ENCODE results near the gene ANKRD34A. TPM values are rescaled to one million over a fixed set of nuclear protein-coding genes. Genes with fewer than 3 reads are reported as not detected.

Gene ANKRD34A
- polyA plus RNA-seq, 4 donors, result 0.31 to 1.1 (median 0.51) TPM

DNA sequence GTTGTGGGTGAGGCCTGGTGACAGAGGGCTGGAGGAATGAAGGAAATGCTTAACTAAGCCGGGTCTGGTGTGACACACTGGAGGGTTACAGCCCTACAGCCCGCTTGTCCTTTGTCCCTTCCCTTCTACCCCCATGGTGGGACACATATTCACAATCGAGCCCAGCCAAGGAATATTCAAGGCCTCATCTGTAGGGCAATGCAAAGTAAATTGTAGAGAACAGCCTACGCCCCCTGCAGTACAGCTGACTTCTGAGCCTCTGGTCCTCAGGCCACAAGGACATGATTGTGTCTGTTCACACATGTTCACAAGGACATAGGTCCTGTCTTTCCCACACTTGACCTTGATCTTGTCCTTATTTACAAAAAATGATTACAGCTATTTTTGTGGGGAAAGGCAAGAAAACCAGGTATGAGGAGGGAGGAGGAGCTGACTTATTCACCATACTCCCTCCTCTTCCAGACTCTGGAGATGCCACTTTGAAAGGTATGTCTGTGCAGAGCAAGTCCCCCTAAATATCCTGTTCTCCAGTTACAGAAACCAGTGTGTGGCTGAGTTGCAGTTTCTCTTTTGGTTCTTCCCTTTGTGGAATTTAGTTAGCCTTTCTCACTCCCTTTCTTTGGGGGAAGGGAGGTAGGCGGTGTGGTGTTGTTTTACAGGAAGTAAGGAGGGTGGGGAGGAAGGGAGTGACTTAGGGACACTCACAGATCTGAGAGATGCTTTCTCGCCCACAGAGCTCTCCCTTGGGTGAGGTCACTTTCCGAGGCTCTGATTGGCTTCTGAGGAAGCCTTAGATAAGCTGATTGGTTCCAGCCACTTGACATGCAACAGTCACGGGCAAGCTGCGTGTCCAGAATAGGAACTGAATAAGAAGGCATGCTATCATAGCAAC lies 14.7 kb upstream of the ANKRD34A start:
- H3K36me3 ChIP-seq (ENCODE audit: control insufficient read depth in 3 of 3, insufficient read depth in 2 of 3, low read depth in 1 of 3, low read length in 3 of 3), result no peaks in the 10 kb centered on the region
- no peaks in the 10 kb centered on the region for H3K27me3 ChIP-seq (ENCODE audit: control insufficient read depth in 3 of 3, insufficient read depth in 3 of 3, low read length in 3 of 3)
- H3K4me3 ChIP-seq (ENCODE audit: low read depth in 1 of 3, low read length in 3 of 3), result peak overlapping the region in 1 of 3 donors; percentile 3
- no peaks in the 10 kb centered on the region for H3K9me3 ChIP-seq (ENCODE audit: control insufficient read depth in 2 of 2, insufficient read depth in 1 of 2, low read depth in 1 of 2, low read length in 1 of 2)
- DNase-seq, result peak; percentile 97 to 99
- H3K4me1 ChIP-seq (ENCODE audit: control insufficient read depth in 3 of 3, insufficient read depth in 2 of 3, low read depth in 1 of 3, low read length in 2 of 3), result peaks cover 18 to 33% (median 29%) of the 10 kb centered on the region in 3 donors
- H3K27ac ChIP-seq (ENCODE audit: low read depth in 1 of 3, low read length in 2 of 3), result peak overlapping the region; percentile 92 to 98 (median 94)
- 1 to 7% (median 3%) methylated on average over 9 of the region's 9 CpGs for WGBS, 3 donors
- no peak for FAIRE-seq

DNA sequence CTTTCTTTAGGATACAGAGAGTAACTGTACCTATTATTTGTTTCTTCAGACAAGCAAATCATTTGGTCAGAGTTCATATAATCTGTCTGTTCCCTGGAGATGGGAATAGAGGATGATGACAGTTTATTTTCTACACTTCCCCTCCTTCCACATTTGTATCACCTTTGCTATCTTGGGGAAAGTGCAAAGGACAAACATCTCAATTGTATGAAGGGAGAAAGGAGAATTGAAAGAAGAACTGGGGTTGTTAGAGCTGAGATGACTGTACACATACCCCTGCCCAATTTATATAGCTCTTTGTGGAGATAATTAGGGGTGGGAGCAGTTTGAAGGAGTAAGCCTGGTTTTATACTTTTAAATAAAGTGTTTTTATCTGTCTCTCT lies 14.1 kb upstream of the ANKRD34A start:
- H3K27ac ChIP-seq (ENCODE audit: low read depth in 1 of 3, low read length in 2 of 3), result peak overlapping the region; percentile 92 to 98 (median 94)
- H3K4me1 ChIP-seq (ENCODE audit: control insufficient read depth in 3 of 3, insufficient read depth in 2 of 3, low read depth in 1 of 3, low read length in 2 of 3), result peaks cover 17 to 33% (median 29%) of the 10 kb centered on the region in 3 donors
- FAIRE-seq (no peak), DNase-seq (peak in 1 of 2 donors; percentile 61)
- H3K36me3 ChIP-seq (ENCODE audit: control insufficient read depth in 3 of 3, insufficient read depth in 2 of 3, low read depth in 1 of 3, low read length in 3 of 3), result no peaks in the 10 kb centered on the region
- H3K4me3 ChIP-seq (ENCODE audit: low read depth in 1 of 3, low read length in 3 of 3), result no peak overlapping the region
- H3K9me3 ChIP-seq (ENCODE audit: control insufficient read depth in 2 of 2, insufficient read depth in 1 of 2, low read depth in 1 of 2, low read length in 1 of 2), result no peaks in the 10 kb centered on the region
- H3K27me3 ChIP-seq (ENCODE audit: control insufficient read depth in 3 of 3, insufficient read depth in 3 of 3, low read length in 3 of 3), result no peaks in the 10 kb centered on the region

DNA sequence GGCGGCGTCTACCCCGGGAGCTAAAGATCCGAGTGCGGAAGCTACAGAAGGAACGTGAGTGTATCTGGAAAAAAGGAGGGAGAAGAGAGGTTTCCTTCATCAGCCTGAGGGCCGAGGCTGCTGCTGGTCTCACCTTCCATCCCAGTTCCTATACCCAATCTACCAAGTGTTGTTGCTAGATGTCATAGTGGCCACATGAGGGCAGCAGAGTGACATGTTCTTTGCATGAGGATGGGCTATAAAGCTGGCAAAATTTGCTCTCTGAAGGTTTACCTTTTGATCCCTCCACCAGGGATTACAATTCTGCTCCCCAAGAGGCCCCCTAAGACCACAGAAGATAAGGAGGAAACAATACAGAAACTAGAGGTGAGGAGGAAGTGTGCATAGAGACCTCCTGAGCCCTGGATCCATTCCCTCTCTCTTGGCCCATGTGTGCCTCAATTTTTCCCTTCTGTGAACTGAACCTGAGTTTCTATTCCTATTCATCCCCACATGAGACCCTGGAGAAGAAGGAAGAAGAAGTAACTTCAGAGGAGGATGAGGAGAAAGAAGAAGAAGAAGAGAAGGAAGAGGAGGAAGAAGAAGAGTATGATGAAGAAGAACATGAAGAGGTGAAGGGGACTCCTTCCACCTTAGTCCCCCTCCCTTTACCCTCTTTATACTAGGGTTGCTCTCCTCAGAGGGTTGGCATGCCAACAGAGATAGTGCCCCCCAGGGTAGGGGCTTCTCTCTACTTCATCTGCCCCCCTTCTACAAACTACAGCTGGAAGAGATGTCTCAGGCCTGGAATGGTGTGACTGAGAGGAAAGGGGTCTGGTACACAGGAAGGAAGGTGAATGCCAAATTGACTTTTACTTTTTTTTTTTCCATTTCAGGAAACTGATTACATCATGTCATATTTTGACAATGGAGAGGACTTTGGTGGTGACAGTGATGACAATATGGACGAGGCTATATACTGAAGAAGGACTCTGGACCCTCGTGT lies 13.4 kb upstream of the ANKRD34A start:
- Histone ChIP-seq H3K36me3 (ENCODE audit: control insufficient read depth in 3 of 3, insufficient read depth in 2 of 3, low read depth in 1 of 3, low read length in 3 of 3) (no peaks in the 10 kb centered on the region), H3K27me3 (ENCODE audit: control insufficient read depth in 3 of 3, insufficient read depth in 3 of 3, low read length in 3 of 3) (no peaks in the 10 kb centered on the region), H3K27ac (ENCODE audit: low read depth in 1 of 3, low read length in 2 of 3) (peak overlapping the region; percentile 92 to 98 (median 94)), H3K4me3 (ENCODE audit: low read depth in 1 of 3, low read length in 3 of 3) (no peak overlapping the region), H3K9me3 (ENCODE audit: control insufficient read depth in 2 of 2, insufficient read depth in 1 of 2, low read depth in 1 of 2, low read length in 1 of 2) (no peaks in the 10 kb centered on the region), H3K4me1 (ENCODE audit: control insufficient read depth in 3 of 3, insufficient read depth in 2 of 3, low read depth in 1 of 3, low read length in 2 of 3) (peaks cover 15 to 30% (median 24%) of the 10 kb centered on the region in 3 donors)
- DNase-seq (peak; percentile 88 to 91), FAIRE-seq (no peak)
- 14 to 18% (median 16%) methylated on average over 9 of the region's 9 CpGs for WGBS, 3 donors

DNA sequence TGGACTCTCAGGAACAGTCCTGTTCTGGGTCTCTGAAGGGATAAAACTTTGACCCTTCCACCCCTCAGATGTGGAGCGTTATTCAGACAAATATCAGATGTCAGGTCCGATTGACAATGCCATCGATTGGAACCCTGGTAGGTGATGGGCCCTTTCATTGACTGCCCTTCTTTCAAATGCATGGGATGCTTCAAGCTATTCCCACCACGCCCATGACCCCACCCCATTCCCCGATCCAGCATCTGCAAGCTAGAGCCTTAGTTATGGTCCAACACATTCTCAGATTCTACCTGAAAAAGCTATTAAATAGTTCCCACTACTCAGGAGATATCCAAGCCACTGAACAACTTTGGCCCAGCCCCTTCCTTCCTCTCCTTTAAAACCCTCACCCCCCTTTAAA lies 12.6 kb upstream of the ANKRD34A start:
- no peak for FAIRE-seq
- H3K4me1 ChIP-seq (ENCODE audit: control insufficient read depth in 3 of 3, insufficient read depth in 2 of 3, low read depth in 1 of 3, low read length in 2 of 3), result peaks cover 12 to 30% (median 20%) of the 10 kb centered on the region in 3 donors
- H3K9me3 ChIP-seq (ENCODE audit: control insufficient read depth in 2 of 2, insufficient read depth in 1 of 2, low read depth in 1 of 2, low read length in 1 of 2), result no peaks in the 10 kb centered on the region
- peak overlapping the region in 1 of 3 donors; percentile 98 for H3K27ac ChIP-seq (ENCODE audit: low read depth in 1 of 3, low read length in 2 of 3)
- DNase-seq, result no peak
- 80 to 83% (median 82%) methylated on average over 5 of the region's 5 CpGs for WGBS, 3 donors
- no peaks in the 10 kb centered on the region for H3K27me3 ChIP-seq (ENCODE audit: control insufficient read depth in 3 of 3, insufficient read depth in 3 of 3, low read length in 3 of 3)
- H3K36me3 ChIP-seq (ENCODE audit: control insufficient read depth in 3 of 3, insufficient read depth in 2 of 3, low read depth in 1 of 3, low read length in 3 of 3), result no peaks in the 10 kb centered on the region
- no peak overlapping the region for H3K4me3 ChIP-seq (ENCODE audit: low read depth in 1 of 3, low read length in 3 of 3)

- 73 to 80% (median 80%) methylated on average over 4 of the region's 4 CpGs for WGBS, 3 donors
- no peaks in the 10 kb centered on the region for H3K36me3 ChIP-seq (ENCODE audit: control insufficient read depth in 3 of 3, insufficient read depth in 2 of 3, low read depth in 1 of 3, low read length in 3 of 3)
- H3K9me3 ChIP-seq (ENCODE audit: control insufficient read depth in 2 of 2, insufficient read depth in 1 of 2, low read depth in 1 of 2, low read length in 1 of 2), result no peaks in the 10 kb centered on the region
- no peak for DNase-seq
- FAIRE-seq, result no peak
- no peak overlapping the region for H3K27ac ChIP-seq (ENCODE audit: low read depth in 1 of 3, low read length in 2 of 3)
- H3K27me3 ChIP-seq (ENCODE audit: control insufficient read depth in 3 of 3, insufficient read depth in 3 of 3, low read length in 3 of 3), result no peaks in the 10 kb centered on the region
- peaks cover 7 to 24% (median 13%) of the 10 kb centered on the region in 3 donors for H3K4me1 ChIP-seq (ENCODE audit: control insufficient read depth in 3 of 3, insufficient read depth in 2 of 3, low read depth in 1 of 3, low read length in 2 of 3)
- H3K4me3 ChIP-seq (ENCODE audit: low read depth in 1 of 3, low read length in 3 of 3), result no peak overlapping the region
Observed at GRCh38 chr1:145975216-145975615, 10.8 kb upstream of the ANKRD34A start.

GRCh38 chr1:145974721-145975120 lies 10.3 kb upstream of the ANKRD34A start:
- H3K4me1 ChIP-seq (ENCODE audit: control insufficient read depth in 3 of 3, insufficient read depth in 2 of 3, low read depth in 1 of 3, low read length in 2 of 3), result peaks cover 4 to 19% (median 9%) of the 10 kb centered on the region in 3 donors
- DNase-seq (no peak), FAIRE-seq (no peak)
- WGBS, 3 donors, result 80 to 92% (median 86%) methylated on average over 7 of the region's 7 CpGs
- H3K36me3 ChIP-seq (ENCODE audit: control insufficient read depth in 3 of 3, insufficient read depth in 2 of 3, low read depth in 1 of 3, low read length in 3 of 3), result no peaks in the 10 kb centered on the region
- no peak overlapping the region for H3K27ac ChIP-seq (ENCODE audit: low read depth in 1 of 3, low read length in 2 of 3)
- H3K4me3 ChIP-seq (ENCODE audit: low read depth in 1 of 3, low read length in 3 of 3), result no peak overlapping the region
- H3K9me3 ChIP-seq (ENCODE audit: control insufficient read depth in 2 of 2, insufficient read depth in 1 of 2, low read depth in 1 of 2, low read length in 1 of 2), result no peaks in the 10 kb centered on the region
- no peaks in the 10 kb centered on the region for H3K27me3 ChIP-seq (ENCODE audit: control insufficient read depth in 3 of 3, insufficient read depth in 3 of 3, low read length in 3 of 3)

GRCh38 chr1:145972580-145972979 lies 8.2 kb upstream of the ANKRD34A start:
- H3K4me3 ChIP-seq (ENCODE audit: low read depth in 1 of 3, low read length in 3 of 3), result no peak overlapping the region
- no peaks in the 10 kb centered on the region for H3K36me3 ChIP-seq (ENCODE audit: control insufficient read depth in 3 of 3, insufficient read depth in 2 of 3, low read depth in 1 of 3, low read length in 3 of 3)
- H3K4me1 ChIP-seq (ENCODE audit: control insufficient read depth in 3 of 3, insufficient read depth in 2 of 3, low read depth in 1 of 3, low read length in 2 of 3), result peaks cover 0 to under 1% (median 0%) of the 10 kb centered on the region in 3 donors
- no peak for FAIRE-seq
- H3K9me3 ChIP-seq (ENCODE audit: control insufficient read depth in 2 of 2, insufficient read depth in 1 of 2, low read depth in 1 of 2, low read length in 1 of 2), result peaks cover 0 to under 1% of the 10 kb centered on the region in 2 donors
- H3K27me3 ChIP-seq (ENCODE audit: control insufficient read depth in 3 of 3, insufficient read depth in 3 of 3, low read length in 3 of 3), result no peaks in the 10 kb centered on the region
- 79 to 91% (median 86%) methylated on average over 7 of the region's 7 CpGs for WGBS, 3 donors
- no peak for DNase-seq
- no peak overlapping the region for H3K27ac ChIP-seq (ENCODE audit: low read depth in 1 of 3, low read length in 2 of 3)

GRCh38 chr1:145967288-145967687 lies 2.9 kb upstream of the ANKRD34A start:
- Histone ChIP-seq H3K27ac (ENCODE audit: low read depth in 1 of 3, low read length in 2 of 3) (no peak overlapping the region), H3K4me3 (ENCODE audit: low read depth in 1 of 3, low read length in 3 of 3) (no peak overlapping the region), H3K27me3 (ENCODE audit: control insufficient read depth in 3 of 3, insufficient read depth in 3 of 3, low read length in 3 of 3) (peaks cover 0 to 17% (median 0%) of the 10 kb centered on the region in 3 donors), H3K9me3 (ENCODE audit: control insufficient read depth in 2 of 2, insufficient read depth in 1 of 2, low read depth in 1 of 2, low read length in 1 of 2) (peaks cover 0 to 7% of the 10 kb centered on the region in 2 donors), H3K4me1 (ENCODE audit: control insufficient read depth in 3 of 3, insufficient read depth in 2 of 3, low read depth in 1 of 3, low read length in 2 of 3) (peaks cover 2 to 19% (median 7%) of the 10 kb centered on the region in 3 donors), H3K36me3 (ENCODE audit: control insufficient read depth in 3 of 3, insufficient read depth in 2 of 3, low read depth in 1 of 3, low read length in 3 of 3) (no peaks in the 10 kb centered on the region)
- DNase-seq (no peak), FAIRE-seq (no peak)
- WGBS, 3 donors, result 95 to 99% (median 98%) methylated on average over 2 of the region's 2 CpGs

Data from small intestine (tissue), 7 donors.